HG03520 (cell line): Measurements from ENCODE around the gene KIAA0930.
"Not testable (repeated sequence)": the region's sequence is repeated elsewhere in the genome, so short reads cannot be mapped to it uniquely, and the experiment has no call there.

ENCODE experiments used
- ATAC-seq: cut with Tn5 transposase; IDR thresholded peaks from one replicate; pipeline ENCODE4 v1.9.1; 2021; ENCODE audit warnings: mild to moderate bottlenecking, moderate library complexity; ENCODE audit not compliant: unreplicated experiment

Gene KIAA0930

GRCh38 chr22:45263463-45264269 lies 23.0 kb upstream of the KIAA0930 start:
- ATAC-seq, result peak; percentile 63

GRCh38 chr22:45262931-45263462 lies 22.3 kb upstream of the KIAA0930 start:
- ATAC-seq, result peak; percentile 31

- no peak for ATAC-seq
Observed at GRCh38 chr22:45262195-45262930, 21.7 kb upstream of the KIAA0930 start.

- no peak for ATAC-seq
Observed at GRCh38 chr22:45261407-45262088, 20.9 kb upstream of the KIAA0930 start.

GRCh38 chr22:45260395-45260759 lies 19.7 kb upstream of the KIAA0930 start:
- ATAC-seq, result not testable (repeated sequence)

GRCh38 chr22:45259754-45260394 lies 19.2 kb upstream of the KIAA0930 start:
- no peak for ATAC-seq

- ATAC-seq, result not testable (repeated sequence)
Observed at GRCh38 chr22:45257941-45258340, 17.2 kb upstream of the KIAA0930 start.

GRCh38 chr22:45254789-45255278 lies 14.1 kb upstream of the KIAA0930 start:
- no peak for ATAC-seq

- ATAC-seq, result no peak
Observed at GRCh38 chr22:45254388-45254787, 13.7 kb upstream of the KIAA0930 start.

- ATAC-seq, result no peak
Observed at GRCh38 chr22:45253039-45253641, 12.4 kb upstream of the KIAA0930 start.

- ATAC-seq, result no peak
Observed at GRCh38 chr22:45251825-45252224, 11.1 kb upstream of the KIAA0930 start.

GRCh38 chr22:45248832-45249561 lies 8.3 kb upstream of the KIAA0930 start:
- ATAC-seq, result peak; percentile 53

GRCh38 chr22:45246060-45246985 lies 5.6 kb upstream of the KIAA0930 start:
- ATAC-seq, result no peak

GRCh38 chr22:45244916-45245315 lies 4.2 kb upstream of the KIAA0930 start:
- ATAC-seq, result no peak

GRCh38 chr22:45242778-45243191 lies 2.1 kb upstream of the KIAA0930 start:
- ATAC-seq, result no peak

GRCh38 chr22:45240104-45240809 lies 437 bp downstream of the KIAA0930 start:
- ATAC-seq, result peak; percentile 20

GRCh38 chr22:45239681-45240051 lies 1.0 kb downstream of the KIAA0930 start:
- ATAC-seq, result no peak
